ENCODE results near the gene ROR2.
"Not testable (repeated sequence)": the region's sequence is repeated elsewhere in the genome, so short reads cannot be mapped to it uniquely, and the experiment has no call there.

ROR2 gene

DNA sequence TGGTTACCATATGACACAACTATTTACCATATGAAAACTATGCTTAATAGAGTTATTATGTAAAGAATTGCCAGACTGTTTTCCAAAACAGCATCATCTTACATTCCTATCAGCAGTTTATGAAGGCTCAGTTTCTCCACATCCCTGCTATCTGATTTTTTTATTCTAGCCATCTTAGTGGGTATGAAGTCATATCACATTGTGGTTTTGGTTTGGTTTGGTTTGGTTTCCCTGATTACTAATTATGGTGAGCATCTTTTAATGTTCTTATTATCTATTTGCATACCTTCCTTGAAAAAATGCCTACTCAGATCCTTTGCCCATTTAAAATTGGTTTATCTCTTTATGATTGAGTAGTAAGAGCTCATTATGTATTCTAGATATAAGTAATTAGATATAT is 327.0 kb downstream of the ROR2 start:
- TF ChIP-seq CTCF (IDR thresholded peaks at IDR 0.05) (no peak), ZFX (IDR thresholded peaks at IDR 0.05; ENCODE audit: borderline replicate concordance) (no peak)
- no peak overlapping the region for H3K27ac ChIP-seq

DNA sequence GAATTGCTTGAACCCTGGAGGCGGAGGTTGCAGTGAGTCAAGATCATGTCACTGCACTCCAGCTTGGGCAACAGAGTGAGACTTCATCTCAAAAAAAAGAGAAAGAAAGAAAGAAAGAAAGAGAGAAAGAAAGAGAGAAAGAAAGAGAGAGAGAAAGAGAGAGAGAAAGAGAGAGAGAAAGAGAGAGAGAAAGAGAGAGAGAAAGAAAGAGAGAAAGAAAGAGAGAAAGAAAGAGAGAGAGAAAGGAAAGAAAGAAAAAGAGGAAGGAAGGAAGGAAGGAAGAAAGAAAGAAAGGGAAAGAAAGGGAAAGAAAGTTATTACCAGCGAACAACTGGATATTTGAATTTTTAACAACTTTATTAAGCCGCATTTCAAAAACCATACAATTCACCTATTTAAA is 327.9 kb downstream of the ROR2 start:
- not testable (repeated sequence) for H3K27ac ChIP-seq

- not testable (repeated sequence) for H3K27ac ChIP-seq
Measured at GRCh38 chr9:91614044-91614443, 336.0 kb downstream of the ROR2 start.

DNA sequence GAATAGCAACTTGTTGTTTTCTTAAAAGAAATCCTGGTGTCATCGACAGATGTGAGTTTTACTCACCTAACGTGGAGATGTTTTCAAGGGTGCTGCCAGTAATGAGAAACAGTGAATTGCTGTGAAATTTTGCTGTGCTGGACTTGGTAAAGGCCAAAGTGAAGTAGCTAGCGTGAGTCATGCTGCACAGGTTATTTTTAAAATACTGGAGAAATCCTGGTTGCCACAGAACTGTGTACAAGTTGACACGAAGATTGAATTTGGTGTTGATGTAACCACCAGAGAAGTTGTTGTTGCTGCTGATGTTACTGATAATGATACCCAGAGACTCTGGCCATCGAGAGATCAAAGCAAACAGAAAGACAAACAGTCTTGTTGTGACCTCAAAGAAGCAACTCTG is 338.4 kb downstream of the ROR2 start:
- no peak for TF ChIP-seq CTCF (IDR thresholded peaks at IDR 0.05)
- no peak for TF ChIP-seq ZFX (IDR thresholded peaks at IDR 0.05; ENCODE audit: borderline replicate concordance)

GRCh38 chr9:91606255-91606995 is 343.6 kb downstream of the ROR2 start:
- no peak for TF ChIP-seq CTCF (IDR thresholded peaks at IDR 0.05)
- no peak overlapping the region for H3K27ac ChIP-seq

More for the DNA sequence above, 338.4 kb downstream of the ROR2 start:
- H3K27ac ChIP-seq, result no peak overlapping the region

- TF ChIP-seq CTCF (IDR thresholded peaks at IDR 0.05), result no peak
- no peak for TF ChIP-seq ZFX (IDR thresholded peaks at IDR 0.05; ENCODE audit: borderline replicate concordance)
- no peak overlapping the region for H3K27ac ChIP-seq
Measured at GRCh38 chr9:91604451-91605179, 345.4 kb downstream of the ROR2 start.

GRCh38 chr9:91603932-91604331 is 346.1 kb downstream of the ROR2 start:
- no peak overlapping the region for H3K27ac ChIP-seq
- TF ChIP-seq ZFX (IDR thresholded peaks at IDR 0.05; ENCODE audit: borderline replicate concordance), result no peak
- no peak for TF ChIP-seq CTCF (IDR thresholded peaks at IDR 0.05)

DNA sequence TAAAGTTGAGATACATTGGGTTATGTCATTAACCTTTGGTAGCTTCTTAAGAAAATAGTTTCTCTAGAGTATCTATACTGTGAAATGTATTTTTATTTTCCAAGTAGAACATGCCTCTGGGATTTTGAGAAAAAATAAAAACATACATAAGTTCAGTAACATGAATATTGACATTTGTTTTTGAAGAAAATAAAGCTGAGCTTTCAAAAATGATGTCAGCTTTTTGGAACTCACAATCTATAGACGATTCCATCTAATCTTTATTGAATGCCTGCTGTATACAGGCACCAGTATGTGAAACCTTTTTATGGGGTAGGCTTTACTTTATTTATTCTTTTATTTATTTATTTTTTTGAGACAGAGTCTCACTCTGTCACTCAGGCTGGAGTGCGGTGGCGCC is 350.5 kb downstream of the ROR2 start:
- TF ChIP-seq ZFX (IDR thresholded peaks at IDR 0.05; ENCODE audit: borderline replicate concordance), result no peak
- TF ChIP-seq CTCF (IDR thresholded peaks at IDR 0.05), result no peak
- H3K27ac ChIP-seq, result no peak overlapping the region

Data from 22Rv1 (cell line).